HG03521 (cell line): ENCODE data around the gene CYP2U1.
"Not testable (repeated sequence)": the region's sequence is repeated elsewhere in the genome, so short reads cannot be mapped to it uniquely, and the experiment has no call there.

Source experiments
- ATAC-seq: cut with Tn5 transposase; IDR thresholded peaks from one replicate; pipeline ENCODE4 v1.9.1; 2021; ENCODE audit warnings: mild to moderate bottlenecking, moderate library complexity; ENCODE audit not compliant: unreplicated experiment

Gene CYP2U1

GRCh38 chr4:107917500-107917899 is 13.8 kb upstream of the CYP2U1 start:
- ATAC-seq: no peak

GRCh38 chr4:107922486-107923473 is 8.6 kb upstream of the CYP2U1 start:
- no peak for ATAC-seq

GRCh38 chr4:107925713-107926112 is 5.6 kb upstream of the CYP2U1 start:
- not testable (repeated sequence) for ATAC-seq

- ATAC-seq: not testable (repeated sequence)
These were observed 4.5 kb upstream of the CYP2U1 start for GRCh38 chr4:107926875-107927274.

- peak; percentile 17 for ATAC-seq
These were observed 499 bp downstream of the CYP2U1 start for GRCh38 chr4:107931775-107932321.

GRCh38 chr4:107935246-107935645 is 3.9 kb downstream of the CYP2U1 start:
- ATAC-seq: no peak

- no peak for ATAC-seq
These were observed 5.7 kb downstream of the CYP2U1 start for GRCh38 chr4:107937040-107937439.

GRCh38 chr4:107939307-107939706 is 8.0 kb downstream of the CYP2U1 start:
- ATAC-seq: no peak

- ATAC-seq: no peak
These were observed 14.5 kb downstream of the CYP2U1 start for GRCh38 chr4:107945809-107946208.

GRCh38 chr4:107950746-107951540 is 19.6 kb downstream of the CYP2U1 start:
- no peak for ATAC-seq

GRCh38 chr4:107951551-107951950 is 20.2 kb downstream of the CYP2U1 start:
- ATAC-seq: no peak

- ATAC-seq: no peak
These were observed 24.7 kb downstream of the CYP2U1 start for GRCh38 chr4:107956011-107956410.

- ATAC-seq: no peak
These were observed 35.6 kb downstream of the CYP2U1 start for GRCh38 chr4:107966903-107967302.

GRCh38 chr4:107967519-107967918 is 36.2 kb downstream of the CYP2U1 start:
- ATAC-seq: not testable (repeated sequence)

- ATAC-seq: not testable (repeated sequence)
These were observed 36.6 kb downstream of the CYP2U1 start for GRCh38 chr4:107967921-107968320.

GRCh38 chr4:107970063-107970798 is 38.9 kb downstream of the CYP2U1 start:
- ATAC-seq: no peak

- ATAC-seq: no peak
These were observed 41.3 kb downstream of the CYP2U1 start for GRCh38 chr4:107972605-107973004.

- ATAC-seq: no peak
These were observed 43.2 kb downstream of the CYP2U1 start for GRCh38 chr4:107974523-107974922.

- ATAC-seq: no peak
These were observed 46.1 kb downstream of the CYP2U1 start for GRCh38 chr4:107977482-107977881.

GRCh38 chr4:107977966-107978705 is 46.8 kb downstream of the CYP2U1 start:
- no peak for ATAC-seq
